GM21526 (cell line): ENCODE data around the gene PRSS53.
A peak's percentile ranks its signal among the peaks of the same experiment; 100 is the strongest.

Experiments
- ATAC-seq: cut with Tn5 transposase; IDR thresholded peaks from one replicate; pipeline ENCODE4 v1.9.1; 2021; ENCODE audit warnings: moderate library complexity; ENCODE audit not compliant: unreplicated experiment, low FRiP score

Gene PRSS53

DNA sequence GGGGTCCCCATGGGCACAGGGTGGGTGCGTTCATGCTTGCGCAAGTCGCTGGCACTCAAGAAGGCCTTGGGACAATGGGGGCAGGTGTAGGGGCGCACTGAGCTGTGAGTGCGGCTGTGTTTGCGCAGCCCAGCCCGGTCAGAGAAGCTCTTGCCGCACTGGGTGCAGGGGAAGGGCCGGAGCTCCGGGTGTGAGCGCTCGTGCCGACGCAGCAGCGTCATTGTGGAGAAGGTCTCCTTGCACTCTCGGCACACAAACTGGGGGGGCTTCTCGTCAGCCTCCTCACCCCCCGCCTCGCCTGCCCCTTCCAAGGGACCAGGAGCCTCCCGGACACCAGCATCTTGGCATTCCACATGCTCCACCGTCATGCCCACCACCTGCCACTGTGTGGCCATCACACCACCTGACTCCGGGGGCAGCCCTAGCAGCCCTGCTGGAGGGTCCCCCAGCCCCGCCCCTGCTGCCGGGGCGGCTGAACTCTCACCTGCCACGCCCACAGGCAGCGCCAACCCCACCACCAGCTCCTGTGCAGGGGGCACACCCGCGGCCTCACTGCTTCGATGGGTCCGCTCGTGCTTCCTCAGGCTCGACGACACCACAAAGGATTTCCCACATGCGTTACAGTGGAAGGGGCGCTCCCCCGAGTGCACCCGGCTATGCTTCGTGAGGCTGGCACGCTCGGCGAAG is 27.5 kb downstream of the PRSS53 start:
- ATAC-seq, result no peak

DNA sequence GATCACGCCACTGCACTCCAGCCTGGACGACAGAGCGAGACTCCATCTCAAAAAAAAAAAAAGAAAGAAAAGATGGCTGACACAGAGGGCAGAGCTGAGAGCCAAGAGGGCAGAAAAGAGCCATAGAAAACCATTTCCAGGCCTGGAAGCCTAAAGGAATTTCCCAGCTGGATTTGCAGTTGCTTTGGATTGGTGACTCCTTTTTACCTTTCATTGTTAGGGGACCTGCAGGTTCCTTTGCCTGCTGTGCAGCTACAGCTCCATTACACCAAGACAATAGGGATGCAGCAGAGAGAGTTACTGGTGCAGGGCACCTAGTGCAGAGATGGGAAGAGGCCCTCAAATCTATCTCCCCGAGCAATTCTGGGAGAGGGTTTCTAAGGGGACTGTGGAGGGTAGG is 33.1 kb downstream of the PRSS53 start:
- ATAC-seq, result no peak

DNA sequence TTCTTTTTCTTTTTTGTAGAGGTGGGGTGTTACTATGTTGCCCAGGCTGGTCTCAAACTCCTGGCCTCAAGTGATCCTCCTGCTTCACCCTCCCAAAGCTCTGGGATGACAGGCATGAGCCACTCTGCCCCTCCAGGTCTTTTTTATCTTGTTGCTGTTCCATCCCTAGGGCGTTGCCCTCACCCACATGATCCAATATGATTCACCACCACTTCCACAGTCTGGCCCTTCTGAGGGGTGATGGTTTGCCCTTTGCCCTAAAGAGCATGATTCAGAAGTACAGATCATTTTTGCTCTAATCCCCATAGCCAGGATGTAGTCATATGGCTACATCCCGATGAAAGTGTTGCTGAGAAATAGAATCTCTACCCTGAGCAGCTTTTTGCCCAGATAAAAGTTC is 36.6 kb downstream of the PRSS53 start:
- no peak for ATAC-seq

DNA sequence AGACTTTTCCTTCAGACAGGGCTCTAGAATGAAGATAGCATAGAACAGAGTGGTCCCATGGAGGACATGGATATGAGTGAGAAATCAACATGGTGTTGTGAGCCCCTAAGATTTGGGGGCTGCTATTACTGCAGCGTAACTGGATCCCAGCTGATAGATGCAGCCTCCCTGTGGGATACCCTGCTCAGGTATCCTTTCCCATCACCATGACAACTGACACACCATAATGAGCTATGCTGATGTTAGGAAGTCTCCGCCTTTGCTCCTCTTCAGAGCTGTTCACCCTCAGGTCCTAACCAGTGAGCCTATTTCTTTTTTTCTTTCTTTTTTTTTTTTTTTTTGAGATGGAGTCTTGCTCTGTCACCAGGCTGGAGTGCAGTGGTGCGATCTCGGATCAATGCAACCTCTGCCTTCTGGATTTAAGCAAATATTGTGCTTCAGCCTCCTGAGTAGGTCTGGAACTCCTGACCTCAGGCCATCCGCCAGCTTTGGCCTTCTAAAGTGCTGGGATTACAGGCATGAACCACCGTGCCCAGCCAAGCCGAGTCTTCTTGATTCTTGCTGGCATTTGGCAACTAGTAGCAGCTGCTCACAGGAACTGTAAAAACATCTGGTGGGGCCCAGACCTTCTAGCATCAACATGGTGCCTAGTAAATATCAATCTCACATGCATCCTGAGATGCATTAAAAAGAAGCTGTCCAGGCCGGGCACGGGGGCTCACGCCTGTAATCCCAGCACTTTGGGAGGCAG is 38.3 kb downstream of the PRSS53 start:
- no peak for ATAC-seq

DNA sequence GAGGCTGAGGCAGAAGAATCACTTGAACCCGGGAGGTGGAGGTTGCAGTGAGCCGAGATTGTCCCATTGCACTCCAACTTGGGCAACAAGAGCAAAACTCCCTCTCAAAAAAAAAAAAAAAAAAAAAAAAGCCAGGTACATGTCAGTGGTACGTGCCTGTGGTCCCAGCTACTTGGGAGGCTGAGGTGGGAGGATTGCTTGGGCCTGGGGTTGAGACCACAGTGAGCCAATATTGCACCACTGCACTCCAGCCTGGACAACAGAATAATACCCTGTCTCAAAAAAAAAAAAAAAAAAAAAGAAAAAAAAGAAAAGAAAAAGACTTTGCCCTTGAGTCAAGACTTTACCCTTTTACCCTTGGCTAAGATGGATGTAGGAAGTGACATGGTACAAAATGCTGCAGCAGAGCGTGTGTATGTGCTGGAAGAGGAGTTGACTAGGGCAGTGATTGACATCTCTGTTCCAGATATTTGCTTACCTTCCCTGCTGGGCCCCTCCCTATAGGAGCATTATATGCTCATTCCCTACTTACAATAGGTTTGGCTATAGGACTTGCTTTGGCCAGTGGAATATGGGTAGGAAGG is 44.8 kb downstream of the PRSS53 start:
- ATAC-seq, result no peak

DNA sequence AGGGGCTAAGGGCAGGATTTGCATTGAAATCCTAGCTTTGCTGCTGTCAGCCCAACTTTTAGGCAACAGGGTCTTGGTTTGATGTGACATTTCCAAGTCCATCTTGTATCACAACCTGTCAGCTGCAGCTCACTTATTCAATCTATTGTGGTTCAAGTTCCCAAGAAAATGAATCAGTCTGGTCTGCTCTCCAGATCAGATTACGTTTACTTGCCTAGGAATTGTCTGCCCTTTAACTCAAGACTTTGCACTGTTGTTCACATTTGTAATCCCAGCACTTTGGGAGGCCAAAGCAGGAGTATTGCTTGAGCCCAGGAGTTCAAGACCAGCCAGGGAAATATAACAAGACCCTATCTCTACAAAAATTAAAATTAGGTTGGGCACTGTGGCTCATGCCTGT is 45.4 kb downstream of the PRSS53 start:
- ATAC-seq, result no peak

DNA sequence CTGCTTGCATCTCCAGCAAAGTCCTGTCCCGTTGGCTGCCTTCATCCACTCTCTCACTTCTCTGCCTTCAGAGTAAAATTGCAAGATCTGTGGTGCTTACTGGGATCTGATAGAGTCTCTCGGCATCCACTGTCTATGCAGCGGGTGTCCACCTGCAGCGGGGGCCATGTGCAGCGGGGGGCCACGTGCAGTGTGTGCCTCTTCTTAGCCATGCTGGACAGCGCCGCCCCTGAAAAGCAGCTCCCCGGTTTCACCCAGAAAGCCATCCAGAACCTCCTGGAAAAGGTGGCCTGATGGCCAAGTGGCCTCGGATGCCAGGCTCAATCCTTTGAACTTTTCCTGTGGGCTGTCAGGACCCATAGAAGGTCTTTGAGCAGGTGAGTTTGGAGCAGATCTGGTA is 45.9 kb downstream of the PRSS53 start:
- no peak for ATAC-seq

DNA sequence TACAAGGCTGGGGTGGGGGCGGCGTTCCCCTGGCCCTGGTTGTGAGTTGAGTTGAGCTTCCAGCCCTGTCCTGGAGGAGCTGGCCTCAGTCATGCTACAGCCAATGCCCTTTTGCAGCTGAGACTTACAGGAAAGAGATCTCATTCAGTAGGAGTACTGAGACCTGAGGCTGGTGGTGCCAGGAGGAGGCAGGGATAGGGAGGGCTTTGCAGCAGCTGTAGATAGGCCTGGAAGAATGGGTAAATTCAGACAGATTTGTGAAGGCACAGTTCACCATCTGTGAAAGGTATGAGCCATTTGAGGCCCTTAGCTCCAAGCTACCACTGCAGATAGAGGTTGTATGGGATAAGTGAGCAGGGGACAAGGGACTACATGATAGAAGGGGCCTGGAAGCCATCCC is 49.8 kb downstream of the PRSS53 start:
- ATAC-seq, result no peak

DNA sequence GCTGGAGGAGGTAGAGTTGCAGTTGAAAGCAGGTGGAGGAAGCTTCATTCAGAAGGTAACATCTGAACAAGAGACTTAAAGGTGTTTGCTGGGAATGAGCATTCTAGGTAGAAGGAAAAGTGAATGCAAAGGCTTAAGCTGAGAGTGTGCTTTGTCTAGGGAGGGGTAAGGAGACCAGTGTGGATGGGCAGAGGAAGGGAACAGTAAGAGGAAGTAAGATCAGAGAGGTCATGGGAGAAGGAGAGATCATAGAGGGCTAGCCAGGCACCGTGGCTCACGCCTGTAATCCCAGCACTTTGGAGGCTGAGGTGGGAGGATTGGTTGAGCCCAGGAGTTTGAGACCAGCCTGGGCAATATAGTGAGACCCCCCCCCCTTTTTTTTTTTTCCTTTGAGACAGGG is 52.1 kb downstream of the PRSS53 start:
- no peak for ATAC-seq

DNA sequence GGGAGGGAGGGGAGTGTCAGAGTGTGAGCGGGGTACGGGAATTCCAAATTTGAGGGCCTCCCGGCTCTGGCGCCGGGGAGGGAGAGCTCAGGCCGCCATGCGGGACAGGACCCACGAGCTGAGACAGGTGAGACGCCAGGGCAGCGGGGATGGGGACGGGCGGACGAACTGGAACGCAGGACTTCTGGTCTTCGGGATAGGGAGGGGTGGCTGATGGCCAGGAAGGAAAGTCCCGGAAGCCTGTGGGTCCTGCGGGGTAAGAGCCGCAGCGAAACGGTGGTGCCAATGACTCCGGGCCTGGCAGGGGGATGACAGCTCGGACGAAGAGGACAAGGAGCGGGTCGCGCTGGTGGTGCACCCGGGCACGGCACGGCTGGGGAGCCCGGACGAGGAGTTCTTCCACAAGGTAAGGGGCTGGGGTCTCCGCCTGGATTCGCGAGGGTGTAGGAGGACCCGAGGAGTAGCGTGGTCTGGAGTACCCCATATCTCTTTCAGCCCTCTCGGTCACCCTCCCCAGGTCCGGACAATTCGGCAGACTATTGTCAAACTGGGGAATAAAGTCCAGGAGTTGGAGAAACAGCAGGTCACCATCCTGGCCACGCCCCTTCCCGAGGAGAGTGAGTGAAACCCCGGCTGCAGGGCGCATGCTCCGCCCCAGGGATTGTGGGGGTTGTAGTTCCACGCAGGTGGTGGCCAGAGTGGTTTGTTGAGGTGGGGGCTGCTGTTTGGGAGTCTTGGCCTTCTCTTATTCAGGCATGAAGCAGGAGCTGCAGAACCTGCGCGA is 54.8 kb downstream of the PRSS53 start:
- peak; percentile 38 for ATAC-seq
